Uterus (tissue), 2 donors: ENCODE results near the gene NACC1.
"Not testable (repeated sequence)": the region's sequence is repeated elsewhere in the genome, so short reads cannot be mapped to it uniquely, and the experiment has no call there.

Source experiments
- CTCF ChIP-seq, 4 experiments: fragments of 200-600 bp in 2 of 4; fragments of 450-650 bp in 2 of 4; sonication (generic) in 2 of 4; IDR thresholded peaks; one replicate each; pipeline ENCODE4 v1.5.1; 2016 to 2019; ENCODE audit warnings: antibody characterized with exemption in 4 of 4, mild to moderate bottlenecking in 2 of 4, moderate library complexity in 1 of 4
- POLR2A ChIP-seq, 2 donors: fragments of 450-650 bp; IDR thresholded peaks; one replicate each; pipeline ENCODE4 v1.6.1; 2016; ENCODE audit warnings: antibody characterized with exemption in 2 of 2, mild to moderate bottlenecking in 1 of 2, moderate library complexity in 1 of 2

GRCh38 chr19:13149173-13149627 is 31.1 kb downstream of the NACC1 start:
- TF ChIP-seq CTCF, POLR2A (IDR thresholded peaks at IDR 0.05): not testable (repeated sequence)
